ENCODE measurements around the gene GLTP.

GLTP gene

GRCh38 chr12:109820816-109821381 lies 59.4 kb downstream of the GLTP start:
- no peak for DNase-seq (ENCODE audit: low spot score)

DNA sequence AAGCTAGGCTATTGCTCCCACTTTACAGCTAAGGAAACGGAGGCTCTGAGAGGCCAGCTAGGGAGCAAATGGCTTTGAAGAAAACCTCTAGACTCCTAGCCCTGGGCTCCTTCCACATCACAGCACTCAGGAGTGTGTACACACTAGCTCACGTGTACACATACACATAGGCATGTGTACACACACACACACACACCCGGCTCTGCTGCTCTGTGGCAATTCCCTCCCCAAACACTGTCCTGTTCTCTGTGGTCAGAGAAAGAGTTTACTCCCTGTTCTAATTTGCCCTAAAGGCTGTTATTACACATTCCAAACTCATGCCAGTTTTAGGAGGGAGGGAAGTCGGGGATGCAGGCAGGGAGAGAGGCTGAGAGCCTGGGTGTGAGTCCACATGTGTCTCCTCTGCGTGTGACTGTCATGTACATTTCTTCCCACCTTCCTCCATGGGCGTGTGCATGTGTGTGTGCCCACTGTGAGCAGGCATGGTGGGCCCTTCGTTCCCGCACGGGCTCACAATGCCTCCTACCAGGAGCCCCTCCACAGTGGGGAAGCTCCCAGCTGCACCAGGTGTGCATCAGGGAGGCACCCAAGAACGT lies 61.3 kb downstream of the GLTP start:
- no peak for DNase-seq (ENCODE audit: low spot score)

GRCh38 chr12:109818253-109818652 lies 62.1 kb downstream of the GLTP start:
- DNase-seq (ENCODE audit: low spot score), result no peak

GRCh38 chr12:109817627-109818231 lies 62.6 kb downstream of the GLTP start:
- DNase-seq (ENCODE audit: low spot score), result no peak

DNA sequence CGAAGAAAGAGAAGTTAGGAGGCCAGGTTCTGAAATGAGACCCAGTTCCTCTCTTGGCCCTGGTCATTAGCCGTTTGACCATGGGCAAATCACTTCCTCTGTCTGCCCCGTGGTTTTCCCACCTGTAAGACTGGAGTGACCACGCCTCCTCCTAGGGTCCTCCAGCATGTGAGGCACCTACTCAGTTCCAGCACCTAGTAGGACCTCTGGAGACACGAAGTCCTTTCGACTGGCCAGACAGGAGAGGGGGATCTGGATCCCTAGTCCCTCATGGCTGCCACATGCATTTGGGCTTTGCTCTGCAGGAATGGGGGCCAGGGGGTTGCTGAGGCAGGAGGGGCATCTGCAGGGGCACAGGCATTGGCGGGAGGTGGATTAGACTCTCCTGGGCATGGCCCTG lies 63.5 kb downstream of the GLTP start:
- no peak for DNase-seq (ENCODE audit: low spot score)

DNA sequence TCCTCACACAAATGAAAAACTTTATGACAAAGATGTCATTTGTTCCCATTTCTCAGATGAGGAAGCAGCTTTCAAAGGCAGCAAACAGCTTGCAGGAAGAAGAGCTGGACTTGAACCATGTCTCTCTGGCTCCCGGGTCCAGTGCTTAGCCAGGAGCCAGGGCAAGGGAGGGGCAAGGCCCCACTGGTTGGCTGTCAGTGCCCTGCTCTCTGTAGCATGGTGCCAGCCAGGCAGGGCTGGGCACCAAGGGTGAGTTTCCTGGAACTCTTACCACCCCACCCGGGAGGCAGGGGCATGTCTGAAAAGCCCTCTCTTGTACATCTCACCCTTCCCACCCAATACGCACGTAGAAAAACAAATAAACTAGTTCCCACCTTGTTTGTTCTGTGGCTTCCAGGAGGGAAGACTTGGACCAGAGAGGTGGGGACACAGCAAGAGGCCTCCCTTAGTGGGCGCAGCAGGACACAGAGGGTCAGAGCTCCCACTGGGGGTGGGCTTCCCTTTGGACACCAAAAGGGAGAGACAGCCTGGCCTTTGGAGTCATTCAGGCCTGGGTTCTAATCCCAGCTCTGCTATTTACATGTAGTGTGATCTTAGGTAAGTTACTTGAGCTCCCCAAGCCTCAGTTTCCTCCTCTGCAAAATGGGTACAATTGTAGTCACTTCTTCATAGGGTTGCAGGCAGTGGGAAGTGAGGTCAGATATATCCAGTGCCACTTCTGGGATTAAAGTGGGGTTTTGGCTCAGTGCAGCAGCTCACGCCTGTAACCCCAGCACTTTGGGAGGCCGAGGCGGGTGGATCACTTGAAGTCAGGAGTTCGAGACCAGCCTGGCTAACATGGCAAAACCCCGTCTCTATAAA lies 64.4 kb downstream of the GLTP start:
- DNase-seq (ENCODE audit: low spot score), result no peak

GRCh38 chr12:109815225-109815624 lies 65.1 kb downstream of the GLTP start:
- DNase-seq (ENCODE audit: low spot score), result no peak

DNA sequence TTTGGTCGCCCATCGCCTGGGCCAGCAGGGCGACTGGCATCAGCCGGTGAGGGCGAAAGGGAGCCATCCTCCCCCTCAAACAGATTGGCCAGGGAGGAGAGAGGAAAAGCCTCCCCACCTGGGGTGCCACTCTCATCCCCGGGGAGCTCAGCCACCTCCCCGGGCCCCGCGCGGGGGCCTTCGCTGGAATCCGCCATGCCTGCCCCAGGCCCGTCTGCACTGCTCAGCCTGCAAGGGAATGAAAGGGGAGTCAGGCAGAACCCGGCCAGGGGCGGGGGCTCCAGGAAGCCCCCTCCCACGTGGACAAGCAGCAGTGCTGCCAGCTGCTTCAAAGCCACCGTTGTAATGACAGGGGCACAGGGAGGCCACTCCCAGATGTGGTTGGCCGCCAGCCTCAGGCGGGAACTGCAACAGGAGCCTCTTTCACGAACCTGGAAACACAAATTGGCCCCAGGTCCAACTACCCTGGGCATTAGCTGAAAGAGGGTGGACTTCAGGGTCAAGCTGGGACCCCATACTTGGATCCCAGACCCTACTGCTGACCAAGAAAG lies 65.7 kb downstream of the GLTP start:
- no peak for DNase-seq (ENCODE audit: low spot score)

GRCh38 chr12:109813810-109814416 lies 66.4 kb downstream of the GLTP start:
- no peak for DNase-seq (ENCODE audit: low spot score)

GRCh38 chr12:109811624-109811995 lies 68.7 kb downstream of the GLTP start:
- DNase-seq (ENCODE audit: low spot score), result no peak

DNA sequence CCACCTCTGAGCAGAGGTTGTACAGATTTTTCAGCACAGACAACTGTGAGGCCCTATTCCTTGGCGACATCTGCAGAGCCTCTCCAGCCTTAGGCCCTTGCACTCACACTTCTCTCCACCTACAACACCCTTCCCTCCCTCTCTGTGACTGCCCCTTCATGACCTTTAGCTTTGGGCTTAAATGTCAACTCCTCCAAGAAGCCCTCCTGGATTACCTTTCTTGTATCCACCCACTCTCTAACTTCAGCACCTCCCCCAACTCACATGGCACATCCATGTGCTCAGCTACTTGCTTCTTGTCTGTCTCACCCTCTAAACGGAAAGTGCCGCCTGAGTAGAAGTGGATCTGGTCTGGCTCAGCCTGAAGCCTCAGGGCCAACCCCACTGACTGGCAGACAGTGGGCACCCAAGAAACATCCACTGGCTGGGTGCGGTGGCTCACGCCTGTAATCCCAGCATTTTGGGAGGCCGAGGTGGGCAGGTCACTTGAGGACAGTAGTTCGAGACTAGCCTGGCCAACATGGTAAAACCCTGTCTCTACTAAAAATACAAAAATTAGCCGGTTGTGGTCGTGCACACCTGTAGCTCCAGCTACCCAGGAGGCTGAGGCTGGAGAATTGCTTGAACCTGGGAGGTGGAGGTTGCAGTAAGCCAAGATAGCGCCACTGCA lies 69.3 kb downstream of the GLTP start:
- DNase-seq (ENCODE audit: low spot score), result no peak

DNA sequence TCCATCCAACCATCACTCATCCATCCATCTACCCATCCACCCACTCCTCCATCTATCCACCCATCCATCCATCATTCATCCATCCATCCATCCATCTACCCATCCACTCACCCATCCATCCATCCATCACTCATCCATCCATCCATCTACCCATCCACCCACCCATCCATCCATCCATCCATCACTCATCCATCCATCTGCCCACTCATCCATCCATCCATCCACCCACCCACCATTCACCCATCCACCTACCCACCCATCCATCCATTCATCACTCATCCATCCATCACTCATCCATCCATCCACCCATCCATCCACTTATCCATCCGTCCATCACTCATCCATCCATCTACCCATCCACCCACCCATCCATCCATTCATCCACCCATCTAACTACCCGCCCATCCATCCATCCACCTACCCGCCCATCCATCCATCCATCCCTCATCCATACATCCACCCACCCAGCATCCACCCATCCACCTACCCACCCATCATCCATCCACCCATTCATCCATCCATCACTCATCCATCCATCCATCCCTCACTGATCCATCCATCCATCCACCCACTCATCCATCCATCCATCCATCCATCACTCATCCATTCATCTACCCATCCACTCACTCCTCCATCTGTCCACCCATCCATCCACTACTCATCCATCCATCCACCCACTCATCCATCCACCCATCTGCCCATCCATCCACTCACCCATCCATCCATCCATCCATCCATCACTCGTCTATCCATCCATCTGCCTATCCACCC lies 71.3 kb downstream of the GLTP start:
- DNase-seq (ENCODE audit: low spot score), result no peak

GRCh38 chr12:109807954-109808643 lies 72.2 kb downstream of the GLTP start:
- DNase-seq (ENCODE audit: low spot score), result peak; percentile 53

GRCh38 chr12:109804820-109805761 lies 75.2 kb downstream of the GLTP start:
- DNase-seq (ENCODE audit: low spot score), result peak; percentile 73

DNA sequence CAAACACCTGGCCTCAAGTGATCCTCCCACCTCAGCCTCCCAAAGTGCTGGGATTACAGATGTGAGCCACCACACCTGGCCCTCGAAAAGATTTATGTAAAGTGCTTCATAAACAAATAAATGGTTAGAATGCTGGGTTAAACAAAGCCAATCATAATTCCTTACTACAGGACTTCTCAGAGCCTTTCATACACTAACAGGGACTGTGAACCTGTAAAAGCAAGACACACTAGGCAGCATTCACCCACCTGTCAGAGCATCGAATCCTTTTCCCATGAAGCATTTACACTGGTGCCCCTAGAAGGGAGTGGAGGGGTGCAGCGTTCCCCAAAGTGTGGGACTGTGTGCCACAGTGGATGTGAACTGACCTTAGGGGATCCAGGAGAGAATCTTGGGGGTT lies 76.7 kb downstream of the GLTP start:
- DNase-seq (ENCODE audit: low spot score), result no peak

DNA sequence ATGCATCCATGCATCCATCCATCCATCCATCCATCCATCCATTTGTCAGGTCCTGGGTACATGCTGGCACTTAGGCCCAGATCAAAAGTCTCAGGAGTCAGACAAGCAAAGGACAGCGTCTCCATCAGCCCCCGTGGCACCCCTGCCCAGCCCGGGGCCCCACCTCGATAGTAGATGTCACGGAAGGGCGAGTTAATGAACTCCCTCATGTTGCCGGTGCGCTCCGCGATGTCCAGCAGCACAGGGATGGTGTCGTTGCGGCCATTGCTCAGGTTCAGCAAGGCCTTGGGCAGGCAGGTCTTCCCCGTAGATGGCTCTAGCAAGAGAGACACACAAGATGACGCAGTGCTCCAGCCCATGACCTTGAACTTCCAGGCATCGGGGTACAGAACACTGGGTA lies 77.5 kb downstream of the GLTP start:
- no peak for DNase-seq (ENCODE audit: low spot score)
